HFFc6 (cell line): ENCODE results near the gene STOML1. TPM values are rescaled to one million over a fixed set of nuclear protein-coding genes. Genes with fewer than 3 reads are reported as not detected.

Source experiments
- DNase-seq: peaks from one replicate; pipeline ENCODE4 v3.0.0-alpha.2; 2018
- H3K27ac Mint-ChIP-seq: 2 replicates; pipeline ENCODE4 v1.8.0; 2020; ENCODE audit warnings: mild to moderate bottlenecking, mixed read lengths
- H3K27me3 Mint-ChIP-seq: 2 replicates; pipeline ENCODE4 v1.8.0; 2021; ENCODE audit warnings: mild to moderate bottlenecking, moderate library complexity, mixed read lengths; ENCODE audit not compliant: insufficient read depth
- H3K36me3 Mint-ChIP-seq: 2 replicates; pipeline ENCODE4 v1.8.0; 2021; ENCODE audit warnings: low read depth, mixed read lengths
- H3K4me1 Mint-ChIP-seq: 2 replicates; pipeline ENCODE4 v1.8.0; 2020; ENCODE audit warnings: low read depth, mixed read lengths
- H3K4me3 Mint-ChIP-seq: 2 replicates; pipeline ENCODE4 v1.8.0; 2020; ENCODE audit warnings: mild to moderate bottlenecking, moderate library complexity, mixed read lengths
- H3K9me3 Mint-ChIP-seq: 2 replicates; pipeline ENCODE4 v1.8.0; 2020; ENCODE audit warnings: mild to moderate bottlenecking, mixed read lengths
- CTCF ChIP-seq: fragments of 200-600 bp; sonication (generic); IDR thresholded peaks from 2 replicates; pipeline ENCODE4 v1.5.0; 2021; ENCODE audit warnings: antibody characterized with exemption, mild to moderate bottlenecking
- total RNA-seq, 6 experiments: library from RNA; stranded (reverse); fragmentation: NEBNext Ultra II Directional; extraction: Animal tissue kit (Norgen Biotek cat#: 25700); gene quantifications; 2 replicates in 1 of 6; 3 replicates in 5 of 6; pipeline ENCODE4 v1.2.3, GENCODE V29; 2021

Gene STOML1
- total RNA-seq, 6 experiments from 2014 or later = 21.4 to 30.6 (median 24.7) TPM

GRCh38 chr15:73948982-73949381 is 43.1 kb downstream of the STOML1 start:
- H3K27ac Mint-ChIP-seq = no peak overlapping the region
- H3K36me3 Mint-ChIP-seq = peaks cover 45% of the 10 kb centered on the region
- H3K27me3 Mint-ChIP-seq = peaks cover 1% of the 10 kb centered on the region
- H3K4me3 Mint-ChIP-seq = no peak overlapping the region
- H3K9me3 Mint-ChIP-seq = no peaks in the 10 kb centered on the region
- no peak for DNase-seq
- TF ChIP-seq CTCF = no peak
- peaks cover 33% of the 10 kb centered on the region for H3K4me1 Mint-ChIP-seq

GRCh38 chr15:73948396-73948795 is 43.7 kb downstream of the STOML1 start:
- Mint-ChIP-seq H3K27ac (peak overlapping the region; percentile 60; the same call in 1 of the 2 replicates), H3K4me3 (no peak overlapping the region), H3K9me3 (no peaks in the 10 kb centered on the region), H3K36me3 (peaks cover 45% of the 10 kb centered on the region), H3K4me1 (peaks cover 37% of the 10 kb centered on the region), H3K27me3 (peaks cover 1% of the 10 kb centered on the region)
- no peak for DNase-seq
- TF ChIP-seq CTCF = no peak

GRCh38 chr15:73947651-73948050 is 44.4 kb downstream of the STOML1 start:
- H3K36me3 Mint-ChIP-seq = peaks cover 45% of the 10 kb centered on the region
- DNase-seq = no peak
- no peak overlapping the region for H3K4me3 Mint-ChIP-seq
- no peak for TF ChIP-seq CTCF
- peaks cover 41% of the 10 kb centered on the region for H3K4me1 Mint-ChIP-seq
- H3K27ac Mint-ChIP-seq = no peak overlapping the region
- H3K9me3 Mint-ChIP-seq = no peaks in the 10 kb centered on the region
- H3K27me3 Mint-ChIP-seq = peaks cover 1% of the 10 kb centered on the region

GRCh38 chr15:73946795-73947370 is 45.2 kb downstream of the STOML1 start:
- H3K27me3 Mint-ChIP-seq = peaks cover 5% of the 10 kb centered on the region
- no peak overlapping the region for H3K4me3 Mint-ChIP-seq
- no peak for DNase-seq
- peaks cover 45% of the 10 kb centered on the region for H3K36me3 Mint-ChIP-seq
- no peak overlapping the region; the same call in 1 of the 2 replicates for H3K27ac Mint-ChIP-seq
- no peak for TF ChIP-seq CTCF
- H3K9me3 Mint-ChIP-seq = no peaks in the 10 kb centered on the region
- H3K4me1 Mint-ChIP-seq = peaks cover 46% of the 10 kb centered on the region

- no peak for TF ChIP-seq CTCF
- Mint-ChIP-seq H3K36me3 (peaks cover 42% of the 10 kb centered on the region), H3K27ac (no peak overlapping the region), H3K27me3 (peaks cover 4% of the 10 kb centered on the region), H3K4me1 (peaks cover 46% of the 10 kb centered on the region), H3K4me3 (no peak overlapping the region), H3K9me3 (no peaks in the 10 kb centered on the region)
- DNase-seq = no peak
These were observed 45.9 kb downstream of the STOML1 start for GRCh38 chr15:73946046-73946721.
